Trophoblast cell (in vitro differentiated cells and primary cell): Measurements from ENCODE around the gene MYZAP.
"Not testable (repeated sequence)": the region's sequence is repeated elsewhere in the genome, so short reads cannot be mapped to it uniquely, and the experiment has no call there.

Experiments used
- DNase-seq, 2 donors: peaks; one replicate each; pipeline ENCODE4 v3.0.0-alpha.2; 2016
- H2AFZ ChIP-seq: 2 replicates; pipeline ENCODE4 v1.6.1; 2013; ENCODE audit warnings: low read length, moderate library complexity, mild to moderate bottlenecking; ENCODE audit not compliant: insufficient read depth, poor library complexity
- H2AK5ac ChIP-seq: 2 replicates; pipeline ENCODE4 v1.6.1; 2013; ENCODE audit warnings: mild to moderate bottlenecking, low read length
- H2BK120ac ChIP-seq: 2 replicates; pipeline ENCODE4 v1.6.1; 2013; ENCODE audit warnings: low read length, mild to moderate bottlenecking, moderate library complexity; ENCODE audit not compliant: insufficient read depth, poor library complexity
- H2BK12ac ChIP-seq: 2 replicates; pipeline ENCODE4 v1.6.1; 2013; ENCODE audit warnings: mild to moderate bottlenecking, low read length, moderate library complexity
- H2BK5ac ChIP-seq: 2 replicates; pipeline ENCODE4 v1.6.1; 2013; ENCODE audit warnings: low read length, low read depth, moderate library complexity, mild to moderate bottlenecking; ENCODE audit not compliant: poor library complexity
- H3K14ac ChIP-seq: 2 replicates; pipeline ENCODE4 v1.6.1; 2013; ENCODE audit warnings: mild to moderate bottlenecking, low read length
- H3K18ac ChIP-seq: 2 replicates; pipeline ENCODE4 v1.6.1; 2013; ENCODE audit warnings: mild to moderate bottlenecking, low read length
- H3K23ac ChIP-seq: 2 replicates; pipeline ENCODE4 v1.6.1; 2013; ENCODE audit warnings: low read length
- H3K27ac ChIP-seq: 2 replicates; pipeline ENCODE4 v1.5.1; 2013; ENCODE audit warnings: low read depth, mild to moderate bottlenecking, inconsistent platforms, low read length, moderate library complexity
- H3K27me3 ChIP-seq: 2 replicates; pipeline ENCODE4 v1.6.1; 2013; ENCODE audit warnings: inconsistent platforms, mild to moderate bottlenecking, low read length, moderate library complexity; ENCODE audit not compliant: insufficient read depth
- H3K36me3 ChIP-seq, 2 experiments: 1 replicate in 1 of 2; 2 replicates in 1 of 2; pipeline ENCODE4 v1.6.1; 2013; ENCODE audit warnings: low read length in 2 of 2, mild to moderate bottlenecking in 2 of 2, moderate library complexity in 1 of 2; ENCODE audit not compliant: insufficient read depth in 2 of 2, control insufficient read depth in 1 of 2
- H3K4ac ChIP-seq: 2 replicates; pipeline ENCODE4 v1.6.1; 2013; ENCODE audit warnings: low read depth, mild to moderate bottlenecking, low read length, moderate library complexity
- H3K4me1 ChIP-seq, 2 experiments: 1 replicate in 1 of 2; 2 replicates in 1 of 2; pipeline ENCODE4 v1.6.1; 2013; ENCODE audit warnings: low read length in 2 of 2, mild to moderate bottlenecking in 2 of 2, moderate library complexity in 1 of 2; ENCODE audit not compliant: insufficient read depth in 2 of 2, control insufficient read depth in 1 of 2
- H3K4me2 ChIP-seq: 2 replicates; pipeline ENCODE4 v1.6.1; 2013; ENCODE audit warnings: inconsistent platforms, mild to moderate bottlenecking, low read length, moderate library complexity
- H3K4me3 ChIP-seq: 2 replicates; pipeline ENCODE4 v1.5.1; 2013; ENCODE audit warnings: mild to moderate bottlenecking, low read depth, low read length, inconsistent platforms
- H3K79me1 ChIP-seq: one replicate; pipeline ENCODE4 v1.6.1; 2013; ENCODE audit warnings: low read length
- H3K79me2 ChIP-seq: 2 replicates; pipeline ENCODE4 v1.6.1; 2013; ENCODE audit warnings: low read length, mild to moderate bottlenecking; ENCODE audit not compliant: control insufficient read depth, insufficient read depth, poor library complexity
- H3K9ac ChIP-seq: 2 replicates; pipeline ENCODE4 v1.6.1; 2013; ENCODE audit warnings: mild to moderate bottlenecking, low read length
- H3K9me3 ChIP-seq: 2 replicates; pipeline ENCODE4 v1.6.1; 2013; ENCODE audit warnings: low read depth, mild to moderate bottlenecking, control low read depth, inconsistent platforms, low read length; ENCODE audit not compliant: insufficient read depth
- H4K12ac ChIP-seq: 2 replicates; pipeline ENCODE4 v1.6.1; 2013; ENCODE audit warnings: low read depth, mild to moderate bottlenecking, low read length, moderate library complexity
- H4K8ac ChIP-seq: 2 replicates; pipeline ENCODE4 v1.6.1; 2013; ENCODE audit warnings: low read depth, mild to moderate bottlenecking, low read length, moderate library complexity
- H4K91ac ChIP-seq: one replicate; pipeline ENCODE4 v1.6.1; 2013; ENCODE audit warnings: low read depth, mild to moderate bottlenecking, low read length, moderate library complexity
- WGBS: extraction: QIAGEN DNeasy Blood & Tissue Kit; methylation state at CpG from one replicate; pipeline ENCODE4 v1.1.7; 2013; ENCODE audit warnings: missing lambda C conversion rate; ENCODE audit not compliant: insufficient read length, insufficient coverage; ENCODE audit errors: extremely low coverage; 5-methylcytosine and 5-hydroxymethylcytosine counted together

Gene MYZAP

GRCh38 chr15:57614241-57614640, 22.5 kb downstream of the MYZAP start:
- Histone ChIP-seq H4K91ac (no peak overlapping the region), H3K18ac (no peak overlapping the region), H3K9me3 (no peaks in the 10 kb centered on the region), H4K12ac (no peak overlapping the region), H3K23ac (no peak overlapping the region), H3K36me3 (no peaks in the 10 kb centered on the region), H3K4ac (no peak overlapping the region), H3K4me1 (peaks cover 0 to 2% of the 10 kb centered on the region in 2 experiments), H3K4me3 (no peak overlapping the region), H3K4me2 (no peak overlapping the region), H3K79me2 (no peaks in the 10 kb centered on the region), H3K9ac (no peak overlapping the region), H2AFZ (no peak overlapping the region), H3K79me1 (no peaks in the 10 kb centered on the region), H2BK120ac (no peak overlapping the region), H2AK5ac (no peak overlapping the region), H3K27ac (no peak overlapping the region), H2BK12ac (no peak overlapping the region), H2BK5ac (no peak overlapping the region), H4K8ac (no peak overlapping the region), H3K14ac (no peak overlapping the region), H3K27me3 (no peaks in the 10 kb centered on the region)
- DNase-seq = no peak
- WGBS = no CpG with 5 or more reads among the region's 7 CpGs

- not testable (repeated sequence) for H3K9me3 ChIP-seq, H3K14ac ChIP-seq, H2BK5ac ChIP-seq, H2AK5ac ChIP-seq, H3K36me3 ChIP-seq, H3K4me3 ChIP-seq, H4K8ac ChIP-seq, H3K18ac ChIP-seq, H3K79me1 ChIP-seq, H3K79me2 ChIP-seq, H4K91ac ChIP-seq, H2BK120ac ChIP-seq, H3K27me3 ChIP-seq, H2AFZ ChIP-seq, H2BK12ac ChIP-seq, H3K4me1 ChIP-seq, DNase-seq, H3K27ac ChIP-seq, H3K4me2 ChIP-seq, H4K12ac ChIP-seq, H3K23ac ChIP-seq, H3K9ac ChIP-seq, H3K4ac ChIP-seq
- no CpG with 5 or more reads among the region's 8 CpGs for WGBS
Observed at GRCh38 chr15:57615951-57616496, 24.3 kb downstream of the MYZAP start.

- Histone ChIP-seq H2AFZ (no peak overlapping the region), H2AK5ac (no peak overlapping the region), H3K4ac (no peak overlapping the region), H3K14ac (no peak overlapping the region), H3K9ac (no peak overlapping the region), H2BK5ac (no peak overlapping the region), H3K79me2 (no peaks in the 10 kb centered on the region), H2BK120ac (no peak overlapping the region), H4K12ac (no peak overlapping the region), H3K27ac (no peak overlapping the region), H2BK12ac (no peak overlapping the region), H3K36me3 (no peaks in the 10 kb centered on the region), H3K9me3 (no peaks in the 10 kb centered on the region), H3K79me1 (no peaks in the 10 kb centered on the region), H3K18ac (no peak overlapping the region), H3K4me3 (no peak overlapping the region), H3K4me2 (no peak overlapping the region), H3K27me3 (no peaks in the 10 kb centered on the region), H3K23ac (no peak overlapping the region), H4K91ac (no peak overlapping the region), H3K4me1 (no peaks in the 10 kb centered on the region), H4K8ac (no peak overlapping the region)
- no CpG with 5 or more reads among the region's 1 CpG for WGBS
- no peak for DNase-seq
Observed at GRCh38 chr15:57618325-57618724, 26.6 kb downstream of the MYZAP start.

GRCh38 chr15:57619746-57620145, 28.0 kb downstream of the MYZAP start:
- no peak overlapping the region for H3K4ac ChIP-seq
- no peak overlapping the region for H3K4me2 ChIP-seq
- no peak overlapping the region for H3K23ac ChIP-seq
- no peak overlapping the region for H2BK12ac ChIP-seq
- H3K4me1 ChIP-seq = no peaks in the 10 kb centered on the region
- no peak overlapping the region for H4K91ac ChIP-seq
- no peaks in the 10 kb centered on the region for H3K36me3 ChIP-seq
- H3K27me3 ChIP-seq = no peaks in the 10 kb centered on the region
- no peak overlapping the region for H2AFZ ChIP-seq
- H3K9ac ChIP-seq = no peak overlapping the region
- H3K14ac ChIP-seq = no peak overlapping the region
- no peaks in the 10 kb centered on the region for H3K79me1 ChIP-seq
- no peak overlapping the region for H3K27ac ChIP-seq
- H3K18ac ChIP-seq = no peak overlapping the region
- no peak overlapping the region for H2AK5ac ChIP-seq
- no peaks in the 10 kb centered on the region for H3K9me3 ChIP-seq
- H3K79me2 ChIP-seq = no peaks in the 10 kb centered on the region
- H4K12ac ChIP-seq = no peak overlapping the region
- WGBS = no CpG with 5 or more reads among the region's 3 CpGs
- H3K4me3 ChIP-seq = no peak overlapping the region
- peak; percentile 7 to 55 for DNase-seq
- no peak overlapping the region for H4K8ac ChIP-seq
- no peak overlapping the region for H2BK120ac ChIP-seq
- no peak overlapping the region for H2BK5ac ChIP-seq
